HG03432 (cell line): ENCODE data around the gene NANOS3.
A peak's percentile ranks its signal among the peaks of the same experiment; 100 is the strongest.
"Not testable (repeated sequence)": the region's sequence is repeated elsewhere in the genome, so short reads cannot be mapped to it uniquely, and the experiment has no call there.

ENCODE experiments used
- ATAC-seq: cut with Tn5 transposase; IDR thresholded peaks from one replicate; pipeline ENCODE4 v1.9.1; 2021; ENCODE audit warnings: mild to moderate bottlenecking, moderate library complexity; ENCODE audit not compliant: unreplicated experiment

The NANOS3 gene

DNA sequence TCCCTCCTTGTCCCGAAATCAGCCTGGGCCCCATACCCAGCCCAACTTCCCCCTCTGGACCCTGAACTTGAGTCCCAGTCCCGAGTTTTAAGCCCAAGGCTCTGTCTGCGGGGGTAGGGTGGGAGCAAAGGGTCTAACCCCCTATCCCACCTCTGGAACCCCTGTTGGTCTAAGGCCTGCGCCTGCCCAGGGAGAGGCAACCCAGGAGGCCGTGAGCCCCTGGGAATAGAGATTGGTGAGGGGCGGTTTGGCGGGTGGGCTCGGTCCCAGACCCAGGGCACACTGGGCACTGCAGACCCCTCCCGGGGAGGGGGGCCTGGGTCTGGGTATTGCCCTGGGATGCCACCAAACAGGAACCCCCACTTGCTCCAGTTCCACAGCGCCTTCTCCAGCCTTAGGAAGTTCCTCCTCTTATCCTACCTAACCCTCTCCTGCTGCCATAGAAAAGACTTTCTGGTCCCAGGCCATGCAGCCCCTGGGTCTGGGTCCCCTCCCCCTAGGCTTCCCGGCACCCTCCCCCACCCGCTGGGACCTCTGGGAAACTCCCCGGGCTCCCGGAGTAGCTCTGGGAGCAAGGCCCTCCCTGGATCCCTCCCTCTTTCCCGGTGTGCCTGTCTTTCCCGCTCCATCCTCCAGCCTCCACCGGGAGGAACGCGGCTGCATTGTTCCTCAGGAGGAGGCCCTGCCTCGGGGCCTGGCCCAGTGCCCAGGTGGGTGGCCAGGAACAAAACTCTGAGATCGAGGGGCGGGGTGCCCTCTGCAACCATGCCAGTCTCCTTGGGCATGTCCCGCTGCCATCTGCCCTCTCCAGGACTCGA lies 33.6 kb upstream of the NANOS3 start:
- no peak for ATAC-seq

DNA sequence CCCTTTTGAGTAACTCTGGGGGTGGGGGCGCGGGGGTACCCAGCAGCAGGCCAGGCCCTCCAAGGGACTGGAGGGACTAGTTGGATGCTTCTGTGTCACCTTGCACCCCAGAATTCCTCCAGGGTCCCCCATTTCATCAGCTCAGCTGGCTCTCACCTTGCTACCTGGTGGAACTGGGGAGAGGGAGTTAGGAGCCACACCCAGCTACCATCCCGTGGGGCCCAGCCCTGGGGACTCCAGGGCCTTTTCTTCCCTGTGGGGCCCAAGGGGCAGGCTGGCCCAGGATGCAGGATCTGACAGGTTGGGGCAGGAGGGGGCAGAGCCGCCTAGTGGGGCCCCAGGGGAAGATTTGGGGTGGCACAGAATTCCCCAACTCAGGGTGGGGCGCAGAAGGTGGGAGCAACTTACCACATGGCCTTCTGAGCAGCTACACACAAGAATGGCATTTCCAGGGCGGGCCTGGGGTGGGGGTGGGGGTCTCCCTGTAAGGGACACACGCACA lies 32.8 kb upstream of the NANOS3 start:
- no peak for ATAC-seq

DNA sequence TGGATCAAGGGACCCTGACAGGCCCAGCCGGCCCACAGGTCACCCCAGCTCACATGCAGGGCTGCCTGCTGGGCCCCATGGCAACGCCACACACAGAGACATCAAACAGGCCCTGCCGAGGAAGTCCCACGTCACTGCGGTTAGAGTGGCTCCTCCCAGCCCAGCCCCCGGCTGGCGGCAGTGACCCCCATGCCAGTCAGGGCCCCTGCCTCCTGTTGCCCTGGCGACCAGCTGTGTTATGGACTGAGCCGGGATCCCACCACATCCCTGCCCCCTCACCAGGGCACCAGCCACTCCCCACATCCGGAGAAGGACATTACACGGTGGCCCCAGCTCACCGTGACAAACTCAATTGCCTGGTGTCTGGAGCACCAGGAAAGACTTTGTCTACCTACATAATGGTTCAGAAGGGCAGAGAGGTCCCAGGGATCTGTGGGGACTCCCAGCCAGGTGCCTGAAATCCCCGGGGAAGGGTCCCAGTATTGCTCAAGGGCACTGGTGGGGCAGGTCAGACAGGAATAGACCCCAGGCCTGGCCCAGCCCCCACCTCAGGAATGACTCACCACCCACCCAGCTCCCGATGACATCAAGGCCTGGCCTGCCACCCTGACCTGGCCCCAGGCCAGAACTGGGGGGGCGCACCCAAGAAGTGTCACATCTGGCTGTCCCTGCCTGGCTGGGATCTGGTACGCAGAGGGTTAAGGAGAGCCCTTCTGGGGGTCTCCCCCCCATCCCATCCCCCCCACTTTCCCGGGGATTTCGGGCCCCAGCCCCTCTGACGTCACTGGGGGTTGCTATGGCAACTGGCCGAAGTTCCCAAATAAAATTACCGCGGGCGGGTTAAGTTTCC lies 30.2 kb upstream of the NANOS3 start:
- ATAC-seq = peak; percentile 58

DNA sequence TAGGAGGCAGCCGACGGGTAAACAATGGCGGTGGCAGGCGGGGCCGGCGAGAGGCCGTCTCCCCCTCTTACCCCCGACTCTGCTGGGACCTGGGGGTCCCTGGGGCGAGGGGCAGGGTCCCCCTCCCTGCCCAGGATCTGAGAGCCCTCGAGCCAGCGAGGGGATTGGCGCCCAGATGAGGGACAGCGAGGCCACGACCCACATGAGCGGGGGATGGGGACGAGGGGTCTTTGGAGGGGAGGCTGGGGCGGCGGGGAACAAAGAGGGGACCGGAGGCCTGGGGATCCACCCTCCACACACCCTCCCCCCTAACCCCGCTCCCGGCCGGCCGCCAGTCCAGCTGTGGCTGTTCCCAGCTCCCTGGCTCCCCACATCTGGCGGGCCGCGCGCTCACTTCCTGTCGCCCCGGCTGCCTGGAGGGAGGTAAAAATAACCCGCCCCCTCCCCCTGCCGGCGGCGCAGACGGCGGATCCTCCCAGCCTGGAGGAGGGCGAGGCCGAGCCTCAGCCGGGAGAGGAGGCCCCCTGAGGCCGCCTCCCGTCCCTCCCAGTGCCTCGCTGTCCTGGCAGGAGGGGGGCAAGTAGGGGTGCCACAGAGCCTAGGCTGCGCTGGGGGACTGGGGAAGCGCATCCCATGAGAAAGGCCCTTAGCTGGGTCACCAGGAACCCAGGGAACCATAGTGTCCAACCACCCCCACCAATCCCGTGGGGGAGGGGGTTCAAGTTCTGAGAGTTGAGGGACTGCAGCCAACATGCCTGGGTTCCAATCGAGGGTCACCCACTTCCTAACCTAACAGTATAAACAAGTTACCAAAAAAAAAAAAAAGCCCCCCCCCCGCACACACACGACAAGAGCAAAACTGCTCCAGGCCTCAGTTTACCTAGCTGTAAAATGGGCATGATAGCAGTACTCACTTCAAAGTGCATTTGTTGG lies 29.3 kb upstream of the NANOS3 start:
- peak; percentile 24 for ATAC-seq

DNA sequence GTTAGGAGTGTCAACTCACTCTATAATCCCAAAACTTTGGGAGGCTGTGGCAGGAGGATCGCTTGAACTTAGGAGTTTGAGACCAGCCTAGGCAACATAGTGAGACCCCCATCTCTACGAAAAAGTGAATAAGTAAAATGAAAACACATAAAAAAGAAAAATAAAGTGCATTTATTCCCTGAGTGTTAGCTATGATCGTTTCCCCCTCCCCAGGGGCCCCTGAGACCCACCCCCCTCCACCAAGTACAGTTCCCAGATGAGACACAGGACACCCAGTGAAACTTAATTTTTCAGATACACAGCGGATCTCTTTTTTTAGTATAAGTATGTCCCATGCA lies 28.6 kb upstream of the NANOS3 start:
- ATAC-seq = no peak

DNA sequence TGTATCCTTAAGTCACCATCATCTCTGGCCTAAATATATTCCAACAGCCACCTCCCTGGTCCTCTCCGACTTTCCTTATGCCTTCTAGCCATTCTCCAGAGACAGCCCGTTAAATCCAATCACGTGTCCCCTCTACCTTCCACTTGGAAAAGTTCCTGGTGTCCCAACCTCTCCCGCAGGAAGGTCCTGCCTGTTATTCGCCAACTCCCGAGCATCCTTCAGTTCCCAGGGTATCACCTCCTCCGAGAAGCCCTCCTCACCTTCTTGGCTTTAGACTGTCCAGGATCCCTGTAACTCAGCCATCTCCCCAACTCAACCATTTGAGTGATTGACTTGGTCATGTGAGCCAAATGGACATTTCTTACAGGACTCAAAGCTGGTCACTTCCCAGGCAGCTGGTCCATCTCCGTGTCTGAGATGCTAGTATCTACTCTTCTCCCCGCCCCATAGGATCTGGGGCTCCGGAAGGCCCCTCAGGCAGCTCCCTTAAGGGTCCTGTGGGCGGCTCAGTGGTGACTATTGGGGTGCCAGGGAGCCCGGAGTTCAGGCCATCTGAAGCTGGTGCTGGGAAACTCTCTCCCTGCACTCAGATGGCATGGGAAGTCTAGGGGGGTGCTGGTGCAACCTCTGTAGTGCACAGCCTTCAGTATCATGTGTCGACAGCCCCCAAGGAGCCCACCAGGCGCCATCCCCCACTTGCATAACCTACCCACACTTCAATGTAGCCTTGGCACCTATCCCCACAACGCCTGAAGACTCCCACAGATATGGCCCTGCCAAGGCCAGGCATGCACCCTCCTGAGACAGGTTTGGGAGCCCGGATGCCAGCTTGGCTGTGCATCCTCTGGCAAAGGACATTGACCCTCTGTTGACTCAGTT lies 27.9 kb upstream of the NANOS3 start:
- no peak for ATAC-seq

DNA sequence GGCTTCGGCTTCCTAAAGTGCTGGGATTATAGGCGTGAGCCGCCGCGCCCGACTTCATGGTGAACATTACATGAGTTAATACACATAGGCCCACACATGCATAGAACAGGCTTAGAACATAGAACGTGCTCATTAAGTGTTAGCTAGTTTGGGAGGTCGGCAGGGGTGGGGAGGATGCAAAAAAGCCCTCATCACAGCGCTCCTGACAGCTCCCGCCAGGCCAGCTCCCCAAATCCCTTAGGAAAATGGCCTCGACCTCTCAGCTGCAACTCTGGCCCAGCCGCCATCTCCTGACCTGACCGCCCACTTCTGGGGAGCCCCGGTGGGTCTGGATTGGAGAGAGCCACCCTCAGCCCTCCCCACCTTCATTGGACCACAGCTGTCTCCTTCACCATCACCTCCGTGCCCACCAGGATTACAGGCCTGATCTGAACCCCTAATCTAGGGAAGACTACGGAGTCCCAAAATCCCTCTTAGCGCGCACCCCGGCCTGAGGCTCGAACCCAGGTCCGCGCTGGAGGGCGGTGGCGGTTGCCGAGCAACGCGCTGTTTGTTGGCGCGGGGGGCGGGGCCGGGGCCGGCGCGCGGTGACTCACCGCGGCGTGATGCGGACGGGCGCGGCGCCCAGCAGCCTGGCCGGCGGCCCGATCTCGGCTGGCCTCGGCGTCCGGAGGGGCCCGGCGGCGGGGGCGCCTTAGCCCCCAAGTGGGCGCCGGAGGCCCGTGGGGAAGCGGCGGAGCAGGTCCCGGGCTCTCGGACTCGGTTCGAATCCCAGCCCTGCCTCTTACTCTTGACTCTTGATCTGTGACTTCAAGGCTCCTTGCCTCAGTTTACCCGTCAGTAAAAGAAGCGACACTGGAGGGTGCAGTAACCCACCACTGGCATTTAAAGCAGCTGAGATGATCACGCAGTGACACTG lies 26.7 kb upstream of the NANOS3 start:
- ATAC-seq = no peak

DNA sequence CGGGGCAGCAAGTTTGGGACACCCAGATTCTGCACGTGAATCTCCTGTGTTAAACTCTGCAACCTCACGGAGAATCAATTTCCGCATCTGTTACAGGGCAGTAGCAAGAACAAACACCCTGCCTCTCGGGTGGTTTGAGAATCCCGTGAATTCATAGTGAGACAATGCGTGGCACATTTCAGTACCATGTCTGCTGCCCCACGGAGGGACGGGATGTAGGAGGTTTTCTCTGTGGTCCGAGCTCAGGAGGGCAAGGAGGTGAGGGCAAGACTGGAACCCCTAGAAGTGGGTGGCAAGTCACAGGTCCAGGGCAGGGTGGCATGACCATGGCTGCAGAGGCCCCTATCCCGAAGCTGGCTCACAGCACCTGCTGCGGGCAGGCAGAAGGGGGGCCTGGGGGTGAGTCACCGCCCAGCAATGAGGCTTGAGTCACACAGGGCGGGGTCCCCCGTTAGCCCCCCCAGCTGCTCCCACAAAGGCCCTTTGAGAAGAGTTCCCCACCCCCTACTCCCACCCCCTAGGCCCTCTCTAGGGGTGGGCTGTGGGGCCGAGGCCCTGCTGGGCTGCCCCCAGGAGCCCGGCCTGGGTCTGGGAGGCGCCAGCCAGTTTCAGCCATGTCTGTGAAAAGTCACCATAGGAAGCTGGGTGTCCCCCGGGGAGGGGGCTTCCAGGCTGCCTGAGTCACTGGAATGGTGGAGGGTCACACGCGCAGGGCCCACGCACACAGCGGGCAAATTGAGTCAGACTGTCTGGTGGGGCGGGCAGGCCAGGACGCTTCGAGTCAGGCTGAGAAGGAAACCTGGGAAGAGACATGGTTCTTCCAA lies 25.8 kb upstream of the NANOS3 start:
- ATAC-seq = no peak

DNA sequence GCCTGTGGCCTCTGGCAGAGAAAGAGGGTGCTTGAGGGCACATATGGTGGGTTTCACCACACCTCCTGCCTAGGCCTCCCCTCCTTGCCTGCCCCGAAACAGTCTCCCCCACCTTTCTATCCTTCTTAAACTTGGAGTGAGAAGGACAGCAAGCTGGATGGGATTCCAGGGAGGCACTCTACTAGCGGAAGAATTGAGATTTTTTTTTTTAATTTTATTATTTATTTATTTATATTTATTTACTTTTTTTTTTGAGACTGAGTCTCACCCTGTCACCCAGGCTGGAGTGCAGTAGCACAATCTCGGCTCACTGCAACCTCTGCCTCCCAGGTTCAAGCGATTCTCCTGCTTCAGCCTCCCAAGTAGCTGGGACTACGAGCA lies 25.2 kb upstream of the NANOS3 start:
- not testable (repeated sequence) for ATAC-seq

DNA sequence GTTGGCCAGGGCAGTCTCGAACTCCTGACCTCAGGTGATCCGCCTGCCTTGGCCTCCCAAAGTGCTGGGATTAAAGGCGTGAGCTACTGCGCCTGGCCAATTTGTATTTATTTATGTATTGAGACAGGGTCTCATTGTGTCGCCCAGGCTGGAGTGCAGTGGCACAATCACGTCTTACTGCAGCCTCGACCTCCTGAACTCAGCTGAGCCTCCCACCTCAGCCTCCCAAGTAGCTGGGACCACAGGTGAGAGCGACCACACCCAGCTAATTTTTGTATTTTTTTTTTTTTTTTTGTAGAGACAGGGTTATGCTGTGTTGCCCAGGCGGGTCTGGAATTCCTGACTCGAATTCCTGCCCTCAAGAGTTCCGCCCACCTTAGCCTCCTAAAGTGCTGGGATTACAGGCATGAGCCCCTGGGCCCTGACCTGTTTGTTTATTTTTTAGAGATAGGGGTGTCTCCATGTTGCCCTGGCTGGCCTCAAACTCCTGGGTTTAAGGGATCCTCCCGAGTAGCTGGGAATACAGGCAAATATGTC lies 24.7 kb upstream of the NANOS3 start:
- ATAC-seq = not testable (repeated sequence)

DNA sequence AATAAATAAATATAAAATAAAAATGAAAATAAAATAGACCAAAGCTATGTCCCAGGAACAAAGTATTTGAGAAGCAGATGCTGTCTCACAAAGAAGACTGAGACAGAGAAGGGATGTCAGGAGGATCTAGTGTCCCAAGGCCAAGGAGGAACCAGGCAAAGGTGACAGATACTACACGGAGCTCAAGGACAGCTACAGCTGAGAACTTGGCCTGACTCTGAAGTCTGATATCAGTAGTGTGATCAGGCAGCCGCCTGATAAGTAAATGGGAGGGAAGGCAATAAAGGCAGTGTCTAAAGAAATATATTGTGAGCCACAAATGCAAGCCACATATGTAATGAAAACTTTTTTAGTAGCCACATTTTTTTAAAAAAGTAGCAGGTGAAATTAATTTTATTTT lies 20.4 kb upstream of the NANOS3 start:
- no peak for ATAC-seq

DNA sequence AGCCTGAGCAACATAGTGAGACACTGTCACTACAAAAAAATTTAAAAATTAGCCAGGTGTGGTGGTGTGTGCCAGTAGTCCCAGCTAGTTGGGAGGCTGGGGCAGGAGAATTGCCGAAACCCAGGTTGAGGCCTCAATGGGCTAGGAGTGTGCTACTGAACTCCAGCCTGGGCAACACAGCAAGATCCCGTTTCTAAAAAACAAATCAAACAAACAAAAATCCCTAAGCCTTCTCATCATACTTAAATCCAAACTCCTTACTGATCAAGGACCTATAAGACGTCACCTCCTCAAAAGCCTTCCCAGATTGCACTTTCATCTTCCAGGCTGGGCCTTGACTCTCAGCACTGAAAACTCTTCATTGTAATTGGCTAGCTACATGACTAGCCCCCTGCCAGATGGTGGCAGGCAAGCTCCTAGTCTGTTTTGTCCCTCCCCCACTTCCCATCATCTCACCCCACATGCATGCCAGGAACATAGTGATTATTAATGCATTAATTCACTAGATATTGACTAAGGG lies 17.5 kb upstream of the NANOS3 start:
- ATAC-seq = no peak

DNA sequence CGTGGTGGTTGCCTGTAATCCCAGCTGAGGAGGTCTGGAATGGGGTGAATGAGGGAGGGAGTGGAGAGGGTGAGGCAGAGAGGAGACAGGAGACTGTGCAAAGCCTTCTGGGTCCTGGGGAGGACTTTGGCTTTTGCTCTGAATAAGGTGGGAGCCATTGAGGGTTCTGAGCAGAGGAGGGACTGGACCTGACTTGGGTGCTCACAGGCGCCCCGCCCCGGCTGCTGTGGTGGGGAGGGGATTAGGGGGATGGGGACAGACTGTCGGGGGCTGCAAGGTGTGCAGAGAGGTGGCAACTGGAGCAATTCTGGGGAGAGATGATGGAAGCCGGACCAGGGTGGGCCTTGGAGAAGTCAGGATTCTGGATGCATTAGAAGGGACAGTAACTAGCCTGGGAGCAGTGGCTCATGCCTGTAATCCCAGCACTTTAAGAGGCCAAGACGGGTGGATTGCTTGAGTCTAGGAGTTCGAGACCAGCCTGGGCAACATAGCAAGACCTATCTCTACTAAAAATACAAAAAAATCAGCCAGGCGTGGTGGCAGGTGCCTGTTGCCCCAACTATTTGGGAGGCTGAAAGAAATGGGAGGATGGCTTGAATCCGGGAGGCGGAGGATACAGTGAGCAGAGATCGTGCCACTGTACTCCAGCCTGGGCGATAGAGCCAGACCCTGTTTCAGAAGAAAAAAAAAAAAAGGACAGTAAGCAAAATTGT lies 16.1 kb upstream of the NANOS3 start:
- no peak for ATAC-seq

DNA sequence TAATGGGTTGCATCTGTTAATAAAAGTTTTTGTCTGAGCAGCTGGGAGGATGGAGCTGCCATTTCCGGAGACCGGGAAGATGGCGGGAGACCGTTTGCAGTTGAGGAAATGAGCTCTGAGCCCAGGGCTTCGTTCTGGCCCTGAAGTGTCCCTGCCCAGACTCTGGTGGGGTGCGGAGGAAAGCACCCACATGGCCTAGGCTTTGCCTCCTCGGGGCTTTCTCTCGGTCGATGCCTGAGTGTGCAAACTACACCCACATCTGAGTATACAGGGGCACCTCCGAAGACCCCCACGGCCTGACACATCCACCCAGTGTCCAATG lies 15.6 kb upstream of the NANOS3 start:
- peak; percentile 30 for ATAC-seq

DNA sequence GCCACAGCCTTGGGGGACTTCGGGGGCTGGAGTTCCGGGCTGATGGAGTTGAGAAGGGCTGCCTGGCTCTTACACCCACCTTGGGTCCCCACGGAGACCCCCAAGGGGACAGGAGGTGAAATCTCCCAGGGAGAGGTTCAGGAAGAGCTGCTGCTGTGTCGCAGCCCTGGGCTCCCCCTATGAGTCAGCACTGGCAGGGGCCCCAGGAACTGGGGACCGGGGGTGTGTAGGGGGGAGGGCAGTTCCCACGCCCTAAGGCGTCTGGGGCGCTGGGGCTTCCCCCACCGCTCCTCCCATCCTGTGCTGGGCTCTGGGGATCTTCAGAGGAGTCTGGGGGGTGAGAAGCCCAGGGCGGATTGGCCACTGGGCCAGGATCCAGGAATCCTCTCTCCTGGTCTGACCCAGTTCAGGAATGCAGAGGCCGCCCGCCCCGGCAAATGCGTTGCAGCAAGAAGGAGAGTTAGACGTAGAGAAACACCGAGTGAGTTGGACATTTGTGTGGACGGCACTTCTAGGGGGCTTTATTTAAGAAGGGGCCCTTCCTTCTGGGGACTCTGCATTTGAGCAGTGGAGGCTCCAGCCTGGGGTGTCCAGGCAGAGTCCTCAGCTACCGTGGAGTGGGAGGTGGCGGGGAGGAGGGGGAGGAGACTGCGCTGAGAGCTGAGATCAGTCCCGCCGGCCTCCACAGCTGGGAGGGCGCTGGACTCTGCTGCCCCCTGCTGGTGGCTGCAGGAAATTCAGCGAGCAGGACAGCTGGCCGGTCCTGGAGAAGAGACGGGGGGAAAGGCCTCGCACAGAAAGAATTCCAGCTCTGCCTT lies 15.0 kb upstream of the NANOS3 start:
- peak; percentile 69 for ATAC-seq

DNA sequence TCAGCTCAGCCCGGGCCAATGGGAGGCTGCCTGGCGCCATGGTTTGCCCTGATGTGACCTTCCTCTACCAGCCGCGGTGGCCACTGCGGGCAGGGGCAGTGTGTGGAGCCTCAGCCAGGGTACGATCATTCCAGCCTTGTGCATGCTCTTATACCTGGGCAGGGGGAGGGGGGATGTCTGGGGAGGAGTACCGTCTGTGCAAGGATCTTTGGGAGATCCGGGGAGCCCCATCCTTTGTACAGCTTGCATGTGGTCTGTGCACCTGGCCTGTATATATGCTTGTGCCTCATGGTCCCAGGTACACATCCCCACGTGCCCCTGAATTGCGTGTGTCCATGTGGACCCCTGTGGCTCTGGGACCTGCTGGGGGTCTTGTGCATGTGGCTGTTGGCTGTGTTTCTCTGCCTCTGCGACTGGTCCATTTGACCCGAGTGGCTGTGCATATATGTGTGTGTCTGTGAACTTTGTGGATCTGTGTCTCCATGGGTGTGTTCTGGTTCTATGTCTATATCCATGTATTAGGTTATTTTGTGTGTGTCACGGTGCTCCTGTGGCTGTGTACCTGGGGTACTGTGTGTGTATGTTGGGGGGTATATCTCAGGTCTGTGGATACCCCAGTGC lies 12.8 kb upstream of the NANOS3 start:
- ATAC-seq = no peak
